ENCODE measurements around the gene SLC38A2.
"Not testable (repeated sequence)": the region's sequence is repeated elsewhere in the genome, so short reads cannot be mapped to it uniquely, and the experiment has no call there.

Gene SLC38A2

DNA sequence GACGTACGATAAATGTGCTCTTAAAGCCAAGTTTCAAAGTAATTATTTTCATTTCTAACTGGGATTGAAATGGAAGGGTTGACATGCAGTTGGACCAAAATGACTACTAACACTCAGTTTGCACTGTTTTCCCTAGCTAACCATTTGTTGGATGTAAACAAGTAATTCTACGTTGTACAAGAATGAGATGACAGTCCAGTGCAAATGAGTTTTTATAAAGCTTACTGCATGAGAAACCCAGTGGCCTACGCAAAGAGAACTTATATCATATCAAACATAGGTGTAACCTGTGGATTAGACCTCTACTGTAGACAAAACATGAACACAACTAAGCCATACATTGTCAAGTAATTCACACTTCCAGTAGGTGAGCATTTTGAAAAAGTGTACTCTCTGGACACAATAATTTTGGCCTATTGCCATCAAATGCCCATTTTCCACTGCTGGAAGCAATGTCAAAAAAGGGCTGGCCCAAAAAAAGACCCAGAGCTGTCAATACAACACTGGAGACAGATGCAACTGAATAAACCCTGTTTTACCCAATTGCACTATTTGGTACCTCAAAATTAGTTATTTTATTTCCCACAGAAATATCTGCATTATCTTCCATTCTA, 12.8 kb downstream of the SLC38A2 start:
- no peak for DNase-seq

DNA sequence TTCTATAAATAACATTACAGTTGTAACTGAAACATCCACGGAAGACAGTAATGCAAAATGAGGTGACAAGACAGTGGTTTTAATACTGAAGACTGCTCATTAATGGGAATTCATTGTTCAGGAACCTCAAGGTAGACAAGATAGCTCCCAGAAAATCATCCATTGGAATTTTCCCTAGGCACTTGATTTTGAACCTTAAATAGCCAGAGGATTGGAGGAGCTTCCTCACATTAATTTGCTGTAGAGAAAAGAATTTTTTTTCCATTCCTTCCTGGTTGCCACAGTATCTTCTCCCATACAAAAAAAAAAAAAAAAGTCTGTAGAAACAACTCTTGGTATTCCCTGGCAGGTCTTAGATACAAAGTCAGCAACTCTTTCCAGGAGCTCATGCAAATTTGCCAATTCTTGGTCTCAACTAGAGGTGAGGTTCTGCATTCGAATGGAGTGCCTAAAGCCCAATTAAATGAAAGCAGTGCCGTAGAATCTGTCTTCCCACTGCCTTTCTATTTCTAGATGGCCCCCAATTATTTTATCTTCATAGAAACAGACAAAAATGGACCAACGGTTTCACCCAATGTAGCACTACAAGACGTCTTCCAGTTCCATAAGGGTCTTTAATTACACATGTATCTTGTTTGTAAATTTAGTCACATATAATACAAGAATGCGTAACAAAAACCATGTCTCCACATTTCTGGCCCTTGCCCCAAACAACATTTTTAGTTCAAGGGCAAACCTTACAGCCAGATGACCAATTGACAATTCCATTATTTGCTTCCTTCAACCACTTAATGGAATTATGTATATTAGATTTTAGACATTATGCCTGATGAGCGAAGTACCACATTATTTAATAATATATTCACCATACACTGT, 13.5 kb downstream of the SLC38A2 start:
- DNase-seq, result no peak

DNA sequence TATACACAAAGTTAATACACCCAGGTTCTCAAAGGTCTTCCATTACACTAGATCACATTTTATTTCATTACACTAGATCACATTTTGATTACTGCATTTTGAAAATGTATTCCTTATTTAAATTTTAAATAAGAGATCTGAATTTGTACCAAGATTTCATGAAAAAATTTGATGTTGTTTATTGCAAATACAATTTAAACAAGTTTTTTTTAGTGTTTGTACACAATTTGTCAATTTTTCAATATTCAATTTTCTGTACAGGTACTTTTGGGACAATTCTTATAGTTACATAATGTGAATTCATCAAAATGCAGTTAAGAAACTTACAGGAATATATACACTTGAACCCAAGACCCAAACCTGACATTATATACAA, 14.3 kb downstream of the SLC38A2 start:
- no peak for DNase-seq

DNA sequence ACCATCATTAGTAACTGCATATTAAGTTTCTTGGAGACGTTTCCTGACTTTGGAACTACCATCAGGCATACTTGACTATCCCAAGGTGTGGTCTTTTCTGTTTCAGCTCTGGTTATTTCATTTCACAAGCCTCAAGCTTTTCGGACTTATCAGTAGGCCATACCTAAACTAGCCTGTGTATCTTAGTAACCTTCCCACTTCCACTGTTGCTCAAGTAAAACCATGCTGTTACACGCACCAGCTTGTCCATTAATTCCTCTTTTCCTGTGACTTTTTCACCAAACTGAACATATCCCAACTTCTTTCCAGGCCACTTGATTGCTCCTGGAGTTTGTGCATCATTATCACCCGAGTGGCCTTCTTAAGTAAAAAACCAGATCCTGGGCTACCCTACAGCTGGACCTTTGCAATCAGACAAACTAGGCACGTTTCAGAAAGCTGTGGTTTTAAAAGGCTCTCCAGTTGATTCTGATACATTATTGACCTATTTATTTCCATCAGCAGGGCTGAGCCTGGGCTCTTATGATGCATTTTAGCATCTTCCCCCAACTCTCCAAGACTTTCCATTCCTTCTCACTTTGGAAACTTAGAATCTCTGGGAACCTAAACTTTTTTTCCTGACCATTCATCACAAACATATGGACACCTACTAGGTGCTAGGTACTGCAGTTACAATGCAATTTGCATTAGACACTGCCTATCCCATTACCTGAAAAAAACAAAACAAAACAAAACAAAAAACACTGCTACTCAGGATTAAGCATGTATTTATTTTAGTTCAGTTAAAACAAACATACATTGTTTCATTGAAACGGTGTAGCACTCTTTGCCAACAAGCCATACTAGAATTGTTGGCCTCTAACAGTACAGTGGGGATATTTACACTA, 14.9 kb downstream of the SLC38A2 start:
- DNase-seq, result peak; percentile 37

GRCh38 chr12:46356655-46357437, 15.7 kb downstream of the SLC38A2 start:
- DNase-seq, result no peak

DNA sequence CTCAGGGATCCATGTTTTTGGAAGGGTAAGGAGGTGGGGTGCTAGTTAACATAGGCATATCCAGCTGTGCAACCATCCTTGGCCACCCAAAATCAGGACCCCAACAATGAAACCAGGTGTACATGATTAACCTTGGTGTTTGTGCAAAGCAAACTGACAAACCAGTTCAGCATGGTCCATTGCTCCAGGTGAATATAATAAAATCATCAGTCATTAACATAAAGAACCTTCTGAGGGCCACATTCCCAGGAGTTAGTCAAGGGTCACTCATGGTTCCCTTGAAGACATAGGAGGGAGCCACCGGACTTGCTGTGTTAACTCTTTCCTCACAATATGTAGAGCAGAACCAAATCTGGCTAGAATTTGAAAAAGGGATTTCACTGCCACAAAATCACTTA, 17.8 kb downstream of the SLC38A2 start:
- DNase-seq, result no peak

GRCh38 chr12:46354111-46354801, 18.3 kb downstream of the SLC38A2 start:
- peak; percentile 43 for DNase-seq

- no peak for DNase-seq
Observed at GRCh38 chr12:46351886-46352650, 20.5 kb downstream of the SLC38A2 start.

DNA sequence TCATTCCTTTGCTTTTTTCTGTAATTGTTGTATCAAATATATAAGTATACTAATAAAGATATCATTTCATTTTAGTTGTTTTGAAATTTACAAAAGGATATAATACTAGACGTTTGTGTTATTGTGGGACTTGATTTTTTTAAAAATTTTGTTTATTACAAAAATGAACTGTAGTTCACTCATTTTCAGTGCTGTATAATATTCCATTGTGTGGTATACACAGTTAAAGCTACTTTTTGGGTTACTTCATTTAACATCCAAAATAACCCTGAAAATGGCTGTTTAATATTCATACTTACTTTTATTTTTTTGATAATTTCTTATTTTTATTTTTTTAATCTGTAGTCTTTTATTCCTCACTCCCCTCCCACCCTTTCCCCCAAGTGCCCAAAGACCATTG, 21.4 kb downstream of the SLC38A2 start:
- DNase-seq, result no peak

- DNase-seq, result no peak
Observed at GRCh38 chr12:46349253-46349652, 23.3 kb downstream of the SLC38A2 start.

DNA sequence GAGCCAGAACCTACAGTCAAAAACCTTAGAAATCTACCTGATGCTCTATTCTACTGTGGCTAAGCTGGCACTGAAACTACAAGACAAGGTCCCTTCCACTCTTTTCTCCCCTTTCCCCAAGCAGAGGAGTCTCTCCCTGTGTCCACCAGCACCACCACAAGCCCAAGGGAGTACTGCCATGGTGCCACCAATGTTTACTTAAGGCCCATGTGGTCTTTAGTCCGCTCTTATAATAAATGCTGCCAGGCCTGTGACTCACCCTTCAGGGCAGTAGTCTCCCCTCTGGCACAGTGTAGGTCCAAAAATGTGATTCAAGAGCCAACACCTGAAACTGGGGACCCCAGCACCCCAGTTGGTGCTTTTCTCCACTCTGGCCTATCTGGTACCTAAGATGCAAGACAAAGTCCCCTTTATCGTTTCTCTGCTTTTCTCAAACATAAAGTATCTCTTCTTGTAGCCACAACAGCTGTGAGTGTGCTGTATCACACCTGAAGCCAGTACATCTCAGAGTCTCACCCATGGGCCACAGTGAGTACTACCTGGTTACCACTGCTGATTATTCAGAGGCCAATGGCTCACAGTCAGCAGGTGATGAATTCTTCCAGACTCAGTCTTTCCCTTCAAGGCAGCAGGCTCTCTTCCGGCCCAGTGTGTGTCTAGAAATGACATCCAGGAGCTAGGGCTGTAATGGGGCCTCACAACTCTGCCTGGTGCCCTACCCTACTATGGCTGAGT, 29.3 kb downstream of the SLC38A2 start:
- DNase-seq, result no peak

GRCh38 chr12:46342562-46343033, 30.0 kb downstream of the SLC38A2 start:
- peak; percentile 66 for DNase-seq

DNA sequence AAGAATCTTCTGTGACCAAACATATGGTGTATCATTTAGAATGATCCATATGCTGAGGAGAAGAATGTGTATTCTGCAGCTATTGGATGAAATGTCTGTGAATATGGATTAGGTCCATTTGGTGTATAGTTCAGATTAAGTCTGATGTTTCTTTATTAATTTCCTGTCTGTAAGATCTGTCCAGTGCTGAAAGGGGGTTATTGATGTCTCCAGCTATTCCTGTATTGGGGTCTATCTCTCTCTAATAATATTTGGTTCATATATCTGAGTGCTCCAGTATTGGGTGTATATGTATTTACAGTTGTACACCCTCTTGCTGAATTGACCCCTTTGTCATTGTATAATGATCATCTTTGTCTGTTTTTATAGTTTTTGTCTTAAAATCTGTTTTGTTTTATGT, 33.5 kb downstream of the SLC38A2 start:
- no peak for DNase-seq

DNA sequence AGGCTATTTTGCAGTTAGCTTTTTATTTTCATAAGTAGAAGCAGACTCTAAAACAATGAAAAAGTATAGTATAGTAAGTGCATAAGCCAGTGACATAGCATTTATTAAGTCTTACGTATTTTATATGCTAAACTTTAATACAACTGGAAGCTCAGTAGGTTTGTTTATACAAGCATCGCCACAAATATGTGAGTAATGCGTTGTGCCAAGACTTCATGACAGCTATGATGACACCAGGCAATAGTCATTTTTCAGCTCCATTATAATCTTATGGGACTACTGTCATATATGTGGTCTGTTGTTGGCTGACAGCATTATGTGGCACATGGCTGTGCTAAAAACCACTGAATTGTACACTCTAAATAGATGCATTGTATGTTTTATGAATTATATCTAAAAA, 40.3 kb downstream of the SLC38A2 start:
- DNase-seq, result no peak

- DNase-seq, result not testable (repeated sequence)
Observed at GRCh38 chr12:46325075-46325474, 47.5 kb downstream of the SLC38A2 start.

DNA sequence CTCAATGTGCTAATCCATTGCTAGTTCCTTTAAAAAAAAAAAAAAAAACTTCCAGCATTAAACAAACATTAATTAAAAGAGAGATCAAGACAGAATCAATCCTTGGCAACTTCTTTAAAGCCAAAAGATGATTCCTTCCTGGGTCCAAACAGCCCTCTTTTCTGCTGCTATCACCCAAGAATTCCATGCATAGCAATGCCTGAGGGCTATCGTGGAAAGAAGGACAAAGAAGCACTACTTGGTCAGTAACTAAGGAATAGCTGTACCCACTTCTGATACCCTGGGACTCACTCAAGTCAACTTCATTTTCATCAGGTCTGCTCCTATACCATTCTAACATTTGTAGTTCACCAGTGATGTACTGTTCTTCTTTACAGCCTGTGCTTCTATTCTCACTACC, 51.8 kb downstream of the SLC38A2 start:
- DNase-seq, result no peak

- DNase-seq, result peak; percentile 28
Observed at GRCh38 chr12:46318037-46318436, 54.5 kb downstream of the SLC38A2 start.
